Upper lobe of left lung (tissue), 6 donors: ENCODE measurements around the gene KASH5. TPM values are rescaled to one million over a fixed set of nuclear protein-coding genes. Genes with fewer than 3 reads are reported as not detected.
A peak's percentile ranks its signal among the peaks of the same experiment; 100 is the strongest.

Experiments used
- ATAC-seq, 2 donors: fragments of 200-7000 bp; cut with Tn5 transposase; one replicate each; pipeline ENCODE4 v1.9.1; 2022; ENCODE audit warnings: mild to moderate bottlenecking in 2 of 2, moderate library complexity in 2 of 2; ENCODE audit not compliant: low FRiP score in 2 of 2
- DNase-seq, 2 donors: peaks; one replicate each; pipeline ENCODE4 v3.0.0-alpha.2; 2019 to 2020
- H3K27ac ChIP-seq, 4 donors: fragments of 200-600 bp; sonication (generic); one replicate each; pipeline ENCODE4 v1.5.1; 2016 to 2019
- H3K27me3 ChIP-seq, 4 donors: fragments of 200-600 bp; sonication (generic); one replicate each; pipeline ENCODE4 v1.5.1; 2017 to 2019
- H3K36me3 ChIP-seq, 4 donors: fragments of 200-600 bp; sonication (generic); one replicate each; pipeline ENCODE4 v1.5.1; 2016 to 2019
- H3K4me1 ChIP-seq, 4 donors: fragments of 200-600 bp; sonication (generic); one replicate each; pipeline ENCODE4 v1.5.1; 2018 to 2019
- H3K4me3 ChIP-seq, 4 donors: fragments of 200-600 bp; sonication (generic); one replicate each; pipeline ENCODE4 v1.5.1; 2017 to 2019; ENCODE audit warnings: mild to moderate bottlenecking in 2 of 4, moderate library complexity in 1 of 4
- H3K9me3 ChIP-seq, 4 donors: fragments of 200-600 bp; sonication (generic); one replicate each; pipeline ENCODE4 v1.5.1; 2018 to 2019
- CTCF ChIP-seq, 6 experiments: fragments of 450-650 bp in 4 of 6; fragments of 200-600 bp in 2 of 6; sonication (generic) in 2 of 6; IDR thresholded peaks; one replicate each; pipeline ENCODE4 v1.5.1; 2016 to 2019; ENCODE audit warnings: antibody characterized with exemption in 6 of 6
- EP300 ChIP-seq, 4 donors: sonication (generic); formaldehyde crosslinking; IDR thresholded peaks; one replicate each; pipeline ENCODE4 v1.5.1; 2017; ENCODE audit warnings: antibody characterized with exemption in 4 of 4, control low read depth in 2 of 4
- POLR2A ChIP-seq, 4 donors: fragments of 450-650 bp; IDR thresholded peaks; one replicate each; pipeline ENCODE4 v1.5.1; 2016 to 2017; ENCODE audit warnings: antibody characterized with exemption in 4 of 4, mild to moderate bottlenecking in 2 of 4
- POLR2AphosphoS5 ChIP-seq, 2 donors: sonication (generic); formaldehyde crosslinking; IDR thresholded peaks; one replicate each; pipeline ENCODE4 v1.5.1; 2017; ENCODE audit warnings: antibody characterized with exemption in 2 of 2
- WGBS, 2 donors: methylation state at CpG; one replicate each; pipeline ENCODE4 v1.1.5; 2017 to 2018; 5-methylcytosine and 5-hydroxymethylcytosine counted together
- total RNA-seq, 6 donors: library from RNA; depleted of rRNA in 4 of 6; stranded (reverse); fragments of >200 nt in 4 of 6; gene quantifications; one replicate each; pipeline versions ENCODE4 v1.1.0 to v1.2.1, GENCODE V29; 2016 to 2021
- donor health status: DM: no; HTN: no; CAD: no; lungs with moderate emphysema.
- donor health status: DM: no; HTN: yes; CAD: no; lungs with severe emphysema.

Gene KASH5
- total RNA-seq, 6 donors from 2014 or later: 0.61 to 6.9 (median 1.6) TPM; not detected in 2

GRCh38 chr19:49453757-49454240, 65.8 kb downstream of the KASH5 start:
- WGBS, 2 donors: 36 to 42% methylated on average over 10 of the region's 10 CpGs
- H3K27me3 ChIP-seq: no peaks in the 10 kb centered on the region
- H3K9me3 ChIP-seq: no peaks in the 10 kb centered on the region
- peak overlapping the region; percentile 95 to 99 (median 96) for H3K27ac ChIP-seq
- H3K4me3 ChIP-seq: peak overlapping the region; percentile 50 to 87 (median 78)
- TF ChIP-seq POLR2A (IDR thresholded peaks at IDR 0.05) (peak in 1 of 4 donors; percentile 27), CTCF (IDR thresholded peaks at IDR 0.05) (peak in 1 of 6 experiments; percentile 3), EP300 (IDR thresholded peaks at IDR 0.05) (no peak), POLR2AphosphoS5 (IDR thresholded peaks at IDR 0.05) (no peak)
- H3K36me3 ChIP-seq: peaks cover 0 to 13% (median 3%) of the 10 kb centered on the region in 4 donors
- peaks cover 10 to 45% (median 32%) of the 10 kb centered on the region in 4 donors for H3K4me1 ChIP-seq
- ATAC-seq (no peak), DNase-seq (no peak)

- Histone ChIP-seq H3K4me3 (no peak overlapping the region), H3K36me3 (peaks cover 0 to 16% (median 10%) of the 10 kb centered on the region in 4 donors), H3K27me3 (no peaks in the 10 kb centered on the region), H3K27ac (peak overlapping the region in 3 of 4 donors; percentile 49 to 60 (median 53)), H3K9me3 (no peaks in the 10 kb centered on the region), H3K4me1 (peaks cover 10 to 36% (median 27%) of the 10 kb centered on the region in 4 donors)
- DNase-seq (no peak), ATAC-seq (no peak)
- 74 to 78% methylated on average over 5 of the region's 5 CpGs for WGBS, 2 donors
- no peak for TF ChIP-seq EP300 (IDR thresholded peaks at IDR 0.05)
- TF ChIP-seq CTCF (IDR thresholded peaks at IDR 0.05): no peak
- TF ChIP-seq POLR2A (IDR thresholded peaks at IDR 0.05): no peak
- TF ChIP-seq POLR2AphosphoS5 (IDR thresholded peaks at IDR 0.05): no peak
These were observed 67.7 kb downstream of the KASH5 start for GRCh38 chr19:49455773-49456172.

GRCh38 chr19:49456326-49456725, 68.3 kb downstream of the KASH5 start:
- Histone ChIP-seq H3K27ac (peak overlapping the region; percentile 35 to 76 (median 64)), H3K9me3 (no peaks in the 10 kb centered on the region), H3K36me3 (peaks cover 0 to 19% (median 10%) of the 10 kb centered on the region in 4 donors), H3K4me3 (no peak overlapping the region), H3K4me1 (peaks cover 10 to 31% (median 26%) of the 10 kb centered on the region in 4 donors), H3K27me3 (no peaks in the 10 kb centered on the region)
- no peak for TF ChIP-seq POLR2AphosphoS5 (IDR thresholded peaks at IDR 0.05)
- TF ChIP-seq CTCF (IDR thresholded peaks at IDR 0.05): no peak
- TF ChIP-seq POLR2A (IDR thresholded peaks at IDR 0.05): no peak
- no peak for TF ChIP-seq EP300 (IDR thresholded peaks at IDR 0.05)
- ATAC-seq: no peak
- no peak for DNase-seq
- 82 to 90% methylated on average over 5 of the region's 5 CpGs for WGBS, 2 donors

- WGBS, 2 donors: 83 to 91% methylated on average over 4 to 5 of the region's 5 CpGs
- H3K27ac ChIP-seq: peak overlapping the region; percentile 53 to 76 (median 62)
These were observed 70.5 kb downstream of the KASH5 start for GRCh38 chr19:49458567-49458903.

More at GRCh38 chr19:49458567-49458903, 70.5 kb downstream of the KASH5 start:
- TF ChIP-seq POLR2A (IDR thresholded peaks at IDR 0.05): no peak
- no peak for TF ChIP-seq POLR2AphosphoS5 (IDR thresholded peaks at IDR 0.05)
- TF ChIP-seq CTCF (IDR thresholded peaks at IDR 0.05): no peak
- TF ChIP-seq EP300 (IDR thresholded peaks at IDR 0.05): no peak
- DNase-seq (no peak), ATAC-seq (no peak)
- Histone ChIP-seq H3K4me1 (peaks cover 10 to 21% (median 19%) of the 10 kb centered on the region in 4 donors), H3K4me3 (no peak overlapping the region), H3K9me3 (no peaks in the 10 kb centered on the region), H3K36me3 (peaks cover 0 to 29% (median 17%) of the 10 kb centered on the region in 4 donors), H3K27me3 (no peaks in the 10 kb centered on the region)
